B cell (primary cell): Measurements from ENCODE around the gene HTT-AS. TPM values are rescaled to one million over a fixed set of nuclear protein-coding genes. Genes with fewer than 3 reads are reported as not detected.

Experiments used
- ATAC-seq: fragments of 200-7000 bp; cut with Tn5 transposase; one replicate; pipeline ENCODE4 v1.10.0; 2021; ENCODE audit warnings: low read depth, mild to moderate bottlenecking, moderate number of reproducible peaks, moderate library complexity
- CTCF ChIA-PET: fragments of 350-600 bp; sonication (Branson Sonifier 250); formaldehyde crosslinking; loops from one replicate; lab custom pipeline; 2021; ENCODE audit warnings: antibody characterized with exemption, inconsistent platforms; lab: Charles Lee
- POLR2A ChIA-PET: fragments of 350-600 bp; sonication (Branson Sonifier 250); formaldehyde crosslinking; loops from one replicate; lab custom pipeline; 2021; ENCODE audit warnings: antibody characterized with exemption; lab: Charles Lee
- DNase-seq: peaks from one replicate; pipeline ENCODE4 v3.0.0; 2013
- H2AFZ ChIP-seq: 2 replicates; pipeline ENCODE4 v1.6.1; 2012; ENCODE audit warnings: mild to moderate bottlenecking, low read depth, low read length; ENCODE audit not compliant: insufficient read depth, poor library complexity, severe bottlenecking
- H3K27ac ChIP-seq, 2 donors: 1 replicate in 1 of 2; 2 replicates in 1 of 2; pipeline ENCODE4 v1.5.1; 2012 to 2013; ENCODE audit warnings: low read length in 2 of 2, mild to moderate bottlenecking in 2 of 2, moderate library complexity in 1 of 2
- H3K27me3 ChIP-seq, 4 experiments: fragments of 200-600 bp in 1 of 4; sonication (generic) in 1 of 4; replicated peaks in 1 of 4; 1 replicate in 2 of 4; 2 replicates in 2 of 4; pipeline versions ENCODE4 v1.6.1 to v1.7.0; 2013 to 2016; ENCODE audit warnings: low read length in 3 of 4, mild to moderate bottlenecking in 2 of 4, mixed read lengths in 1 of 4, moderate library complexity in 1 of 4; ENCODE audit not compliant: insufficient read depth in 4 of 4, control insufficient read depth in 3 of 4; ENCODE audit errors: control extremely low read depth in 1 of 4
- H3K36me3 ChIP-seq, 2 experiments: replicated peaks in 1 of 2; 1 replicate in 1 of 2; 2 replicates in 1 of 2; pipeline versions ENCODE4 v1.6.1 to v1.7.1; 2013; ENCODE audit warnings: low read length in 1 of 2; ENCODE audit not compliant: insufficient read depth in 2 of 2, control insufficient read depth in 1 of 2; ENCODE audit errors: control extremely low read depth in 1 of 2, extremely low read depth in 1 of 2
- H3K4me1 ChIP-seq, 2 donors: fragments of 200-600 bp in 1 of 2; sonication (generic) in 1 of 2; 1 replicate in 1 of 2; 2 replicates in 1 of 2; pipeline versions ENCODE4 v1.5.1 to v1.6.1; 2013 to 2017; ENCODE audit warnings: low read length in 2 of 2; ENCODE audit not compliant: control insufficient read depth in 2 of 2, insufficient read depth in 2 of 2
- H3K4me2 ChIP-seq: replicated peaks from 2 replicates; pipeline ENCODE3; 2012; ENCODE audit warnings: mild to moderate bottlenecking, low read depth, low read length; ENCODE audit not compliant: poor library complexity, severe bottlenecking
- H3K4me3 ChIP-seq, 5 experiments: fragments of 200-600 bp in 1 of 5; sonication (generic) in 1 of 5; 1 replicate in 3 of 5; 2 replicates in 2 of 5; pipeline versions ENCODE4 v1.5.1 to v1.7.0; 2011 to 2016; ENCODE audit warnings: low read length in 4 of 5, mild to moderate bottlenecking in 4 of 5, low read depth in 2 of 5, control low read depth in 1 of 5, moderate library complexity in 1 of 5; ENCODE audit not compliant: insufficient read depth in 1 of 5; ENCODE audit errors: control extremely low read depth in 1 of 5, extremely low read depth in 1 of 5
- H3K79me2 ChIP-seq: fragments of 200-600 bp; sonication (generic); one replicate; pipeline ENCODE4 v1.6.0; 2016; ENCODE audit warnings: low read length; ENCODE audit not compliant: control insufficient read depth, insufficient read depth
- H3K9ac ChIP-seq: fragments of 200-600 bp; sonication (generic); 2 replicates; pipeline ENCODE4 v1.6.1; 2017; ENCODE audit warnings: mild to moderate bottlenecking, low read length, moderate library complexity
- H3K9me3 ChIP-seq, 3 donors: one replicate each; pipeline versions ENCODE4 v1.6.1 to v1.7.1; 2013; ENCODE audit warnings: low read length in 2 of 3; ENCODE audit not compliant: control insufficient read depth in 2 of 3, insufficient read depth in 1 of 3; ENCODE audit errors: control extremely low read depth in 1 of 3
- H4K20me1 ChIP-seq: 2 replicates; pipeline ENCODE4 v1.6.0; 2012; ENCODE audit warnings: mild to moderate bottlenecking, low read length; ENCODE audit not compliant: insufficient read depth, control insufficient read depth, poor library complexity, severe bottlenecking
- H3K27ac Mint-ChIP-seq: one replicate; pipeline ENCODE4 v1.8.0; 2021; ENCODE audit warnings: mixed read lengths
- H3K27me3 Mint-ChIP-seq: one replicate; pipeline ENCODE4 v1.8.0; 2021; ENCODE audit warnings: mixed read lengths
- H3K4me1 Mint-ChIP-seq: one replicate; pipeline ENCODE4 v1.8.0; 2021; ENCODE audit warnings: mixed read lengths
- H3K4me3 Mint-ChIP-seq: one replicate; pipeline ENCODE4 v1.8.0; 2021; ENCODE audit warnings: mixed read lengths
- H3K9me3 Mint-ChIP-seq: one replicate; pipeline ENCODE4 v1.8.0; 2022; ENCODE audit warnings: mixed read lengths; ENCODE audit not compliant: insufficient read depth
- EZH2 ChIP-seq: IDR thresholded peaks from 2 replicates; pipeline ENCODE4 v1.6.1; 2012; ENCODE audit warnings: borderline replicate concordance, low read depth, mild to moderate bottlenecking, moderate library complexity, low read length; ENCODE audit not compliant: insufficient read depth, poor library complexity, severe bottlenecking
- WGBS: methylation state at CpG from one replicate; pipeline ENCODE4 v1.1.5; 2013; ENCODE audit warnings: missing lambda C conversion rate; ENCODE audit not compliant: insufficient coverage; 5-methylcytosine and 5-hydroxymethylcytosine counted together
- intact Hi-C: fragments of 100-400 bp; cut with micrococcal nuclease; formaldehyde crosslinking; loops from one replicate; pipeline ENCODE4 v1.10.0; 2022
- polyA plus RNA-seq: library from polyadenylated mRNA; depleted of rRNA; stranded (reverse); fragments of >200 nt; gene quantifications from 2 replicates; pipeline ENCODE4 v1.2.3, GENCODE V29; 2012
- total RNA-seq, 2 donors: library from RNA; stranded (reverse); fragments of 120-200 nt in 1 of 2; gene quantifications; 1 replicate in 1 of 2; 2 replicates in 1 of 2; pipeline versions ENCODE4 v1.2.3 to v1.2.4, GENCODE V29; 2013 to 2022
- TF ChIP-seq, protein P1 (sequence below): fragments of 200-600 bp; IDR thresholded peaks from one replicate; pipeline ENCODE4 v1.8.0; 2022; ENCODE audit warnings: antibody characterized with exemption, mild to moderate bottlenecking

The HTT-AS gene
- total and polyA plus RNA-seq, 2 donors (not counting 1 experiment from before 2014, with no cell fraction given): 0.84 TPM; not detected in 1

DNA sequence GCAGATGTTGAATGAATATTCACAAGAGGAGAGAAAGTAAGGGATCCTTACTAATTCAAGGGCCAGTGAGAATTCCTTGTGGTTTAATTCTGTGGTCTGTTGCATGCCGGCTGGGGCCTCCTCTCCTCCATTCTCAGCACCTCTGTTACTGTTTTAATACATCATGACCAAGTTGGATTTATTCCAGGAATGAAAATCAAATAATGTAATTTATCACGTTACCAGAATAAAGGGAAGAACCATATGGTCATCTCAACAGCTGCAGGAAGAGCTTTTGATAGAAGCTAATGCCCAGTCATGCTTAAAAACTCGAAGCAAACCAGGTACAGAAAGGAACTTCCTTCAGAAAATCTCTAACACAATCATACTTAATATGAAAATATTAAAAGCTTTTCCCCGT lies 56.8 kb downstream of the HTT-AS start:
- no peaks in the 10 kb centered on the region for H3K4me1 ChIP-seq
- no peaks in the 10 kb centered on the region for H3K27me3 ChIP-seq
- no peak overlapping the region for H3K4me3 ChIP-seq
- H3K4me3 Mint-ChIP-seq: no peak overlapping the region
- H3K4me2 ChIP-seq: no peak overlapping the region
- H3K4me1 Mint-ChIP-seq: peaks cover 4% of the 10 kb centered on the region
- CTCF ChIA-PET: no interaction called here
- H3K9me3 ChIP-seq: no peaks in the 10 kb centered on the region
- ATAC-seq (no peak), DNase-seq (no peak)
- TF ChIP-seq EZH2: no peak
- TF ChIP-seq, protein P1, sequence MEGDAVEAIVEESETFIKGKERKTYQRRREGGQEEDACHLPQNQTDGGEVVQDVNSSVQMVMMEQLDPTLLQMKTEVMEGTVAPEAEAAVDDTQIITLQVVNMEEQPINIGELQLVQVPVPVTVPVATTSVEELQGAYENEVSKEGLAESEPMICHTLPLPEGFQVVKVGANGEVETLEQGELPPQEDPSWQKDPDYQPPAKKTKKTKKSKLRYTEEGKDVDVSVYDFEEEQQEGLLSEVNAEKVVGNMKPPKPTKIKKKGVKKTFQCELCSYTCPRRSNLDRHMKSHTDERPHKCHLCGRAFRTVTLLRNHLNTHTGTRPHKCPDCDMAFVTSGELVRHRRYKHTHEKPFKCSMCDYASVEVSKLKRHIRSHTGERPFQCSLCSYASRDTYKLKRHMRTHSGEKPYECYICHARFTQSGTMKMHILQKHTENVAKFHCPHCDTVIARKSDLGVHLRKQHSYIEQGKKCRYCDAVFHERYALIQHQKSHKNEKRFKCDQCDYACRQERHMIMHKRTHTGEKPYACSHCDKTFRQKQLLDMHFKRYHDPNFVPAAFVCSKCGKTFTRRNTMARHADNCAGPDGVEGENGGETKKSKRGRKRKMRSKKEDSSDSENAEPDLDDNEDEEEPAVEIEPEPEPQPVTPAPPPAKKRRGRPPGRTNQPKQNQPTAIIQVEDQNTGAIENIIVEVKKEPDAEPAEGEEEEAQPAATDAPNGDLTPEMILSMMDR: no peak
- H4K20me1 ChIP-seq: no peaks in the 10 kb centered on the region
- no peak overlapping the region for H3K27ac Mint-ChIP-seq
- no CpG with 5 or more reads among the region's 4 CpGs for WGBS
- no peaks in the 10 kb centered on the region for H3K9me3 Mint-ChIP-seq
- H3K79me2 ChIP-seq: no peaks in the 10 kb centered on the region
- no peak overlapping the region for H3K27ac ChIP-seq
- no peak overlapping the region for H2AFZ ChIP-seq
- POLR2A ChIA-PET: no interaction called here
- H3K36me3 ChIP-seq: no peaks in the 10 kb centered on the region
- intact Hi-C loops: no loop called here
- H3K27me3 Mint-ChIP-seq: peaks cover 20% of the 10 kb centered on the region
- H3K9ac ChIP-seq: no peak overlapping the region

- no peaks in the 10 kb centered on the region for H3K36me3 ChIP-seq
- no peak overlapping the region for H3K9ac ChIP-seq
- Mint-ChIP-seq H3K4me3 (no peak overlapping the region), H3K27me3 (peaks cover 15% of the 10 kb centered on the region), H3K4me1 (peaks cover 4% of the 10 kb centered on the region), H3K27ac (no peak overlapping the region), H3K9me3 (no peaks in the 10 kb centered on the region)
- ChIA-PET POLR2A (no interaction called here), CTCF (no interaction called here)
- no peak overlapping the region for H3K27ac ChIP-seq
- ATAC-seq (no peak), DNase-seq (no peak)
- H4K20me1 ChIP-seq: no peaks in the 10 kb centered on the region
- 98% methylated on average over 3 of the region's 4 CpGs for WGBS
- H3K79me2 ChIP-seq: no peaks in the 10 kb centered on the region
- H3K4me2 ChIP-seq: no peak overlapping the region
- H3K4me1 ChIP-seq: no peaks in the 10 kb centered on the region
- H3K9me3 ChIP-seq: no peaks in the 10 kb centered on the region
- no peak overlapping the region for H3K4me3 ChIP-seq
- intact Hi-C loops: no loop called here
- no peaks in the 10 kb centered on the region for H3K27me3 ChIP-seq
- TF ChIP-seq EZH2: no peak
- TF ChIP-seq, protein P1: no peak
- no peak overlapping the region for H2AFZ ChIP-seq
Measured at GRCh38 chr4:3016961-3017360, 57.4 kb downstream of the HTT-AS start.
